B cell (primary cell): ENCODE data around the gene TSPOAP1. TPM values are rescaled to one million over a fixed set of nuclear protein-coding genes. Genes with fewer than 3 reads are reported as not detected.

Experiments
- ATAC-seq: fragments of 200-7000 bp; cut with Tn5 transposase; one replicate; pipeline ENCODE4 v1.10.0; 2021; ENCODE audit warnings: low read depth, mild to moderate bottlenecking, moderate number of reproducible peaks, moderate library complexity
- CTCF ChIA-PET: fragments of 350-600 bp; sonication (Branson Sonifier 250); formaldehyde crosslinking; loops from one replicate; lab custom pipeline; 2021; ENCODE audit warnings: antibody characterized with exemption, inconsistent platforms; lab: Charles Lee
- POLR2A ChIA-PET: fragments of 350-600 bp; sonication (Branson Sonifier 250); formaldehyde crosslinking; loops from one replicate; lab custom pipeline; 2021; ENCODE audit warnings: antibody characterized with exemption; lab: Charles Lee
- DNase-seq: peaks from one replicate; pipeline ENCODE4 v3.0.0; 2013
- H2AFZ ChIP-seq: 2 replicates; pipeline ENCODE4 v1.6.1; 2012; ENCODE audit warnings: mild to moderate bottlenecking, low read depth, low read length; ENCODE audit not compliant: insufficient read depth, poor library complexity, severe bottlenecking
- H3K27ac ChIP-seq, 2 donors: 1 replicate in 1 of 2; 2 replicates in 1 of 2; pipeline ENCODE4 v1.5.1; 2012 to 2013; ENCODE audit warnings: low read length in 2 of 2, mild to moderate bottlenecking in 2 of 2, moderate library complexity in 1 of 2
- H3K27me3 ChIP-seq, 4 experiments: fragments of 200-600 bp in 1 of 4; sonication (generic) in 1 of 4; replicated peaks in 1 of 4; 1 replicate in 2 of 4; 2 replicates in 2 of 4; pipeline versions ENCODE4 v1.6.1 to v1.7.0; 2013 to 2016; ENCODE audit warnings: low read length in 3 of 4, mild to moderate bottlenecking in 2 of 4, mixed read lengths in 1 of 4, moderate library complexity in 1 of 4; ENCODE audit not compliant: insufficient read depth in 4 of 4, control insufficient read depth in 3 of 4; ENCODE audit errors: control extremely low read depth in 1 of 4
- H3K36me3 ChIP-seq, 2 experiments: replicated peaks in 1 of 2; 1 replicate in 1 of 2; 2 replicates in 1 of 2; pipeline versions ENCODE4 v1.6.1 to v1.7.1; 2013; ENCODE audit warnings: low read length in 1 of 2; ENCODE audit not compliant: insufficient read depth in 2 of 2, control insufficient read depth in 1 of 2; ENCODE audit errors: control extremely low read depth in 1 of 2, extremely low read depth in 1 of 2
- H3K4me1 ChIP-seq, 2 donors: fragments of 200-600 bp in 1 of 2; sonication (generic) in 1 of 2; 1 replicate in 1 of 2; 2 replicates in 1 of 2; pipeline versions ENCODE4 v1.5.1 to v1.6.1; 2013 to 2017; ENCODE audit warnings: low read length in 2 of 2; ENCODE audit not compliant: control insufficient read depth in 2 of 2, insufficient read depth in 2 of 2
- H3K4me2 ChIP-seq: replicated peaks from 2 replicates; pipeline ENCODE3; 2012; ENCODE audit warnings: mild to moderate bottlenecking, low read depth, low read length; ENCODE audit not compliant: poor library complexity, severe bottlenecking
- H3K4me3 ChIP-seq, 5 experiments: fragments of 200-600 bp in 1 of 5; sonication (generic) in 1 of 5; 1 replicate in 3 of 5; 2 replicates in 2 of 5; pipeline versions ENCODE4 v1.5.1 to v1.7.0; 2011 to 2016; ENCODE audit warnings: low read length in 4 of 5, mild to moderate bottlenecking in 4 of 5, low read depth in 2 of 5, control low read depth in 1 of 5, moderate library complexity in 1 of 5; ENCODE audit not compliant: insufficient read depth in 1 of 5; ENCODE audit errors: control extremely low read depth in 1 of 5, extremely low read depth in 1 of 5
- H3K79me2 ChIP-seq: fragments of 200-600 bp; sonication (generic); one replicate; pipeline ENCODE4 v1.6.0; 2016; ENCODE audit warnings: low read length; ENCODE audit not compliant: control insufficient read depth, insufficient read depth
- H3K9ac ChIP-seq: fragments of 200-600 bp; sonication (generic); 2 replicates; pipeline ENCODE4 v1.6.1; 2017; ENCODE audit warnings: mild to moderate bottlenecking, low read length, moderate library complexity
- H3K9me3 ChIP-seq, 3 donors: one replicate each; pipeline versions ENCODE4 v1.6.1 to v1.7.1; 2013; ENCODE audit warnings: low read length in 2 of 3; ENCODE audit not compliant: control insufficient read depth in 2 of 3, insufficient read depth in 1 of 3; ENCODE audit errors: control extremely low read depth in 1 of 3
- H4K20me1 ChIP-seq: 2 replicates; pipeline ENCODE4 v1.6.0; 2012; ENCODE audit warnings: mild to moderate bottlenecking, low read length; ENCODE audit not compliant: insufficient read depth, control insufficient read depth, poor library complexity, severe bottlenecking
- H3K27ac Mint-ChIP-seq: one replicate; pipeline ENCODE4 v1.8.0; 2021; ENCODE audit warnings: mixed read lengths
- H3K27me3 Mint-ChIP-seq: one replicate; pipeline ENCODE4 v1.8.0; 2021; ENCODE audit warnings: mixed read lengths
- H3K4me1 Mint-ChIP-seq: one replicate; pipeline ENCODE4 v1.8.0; 2021; ENCODE audit warnings: mixed read lengths
- H3K4me3 Mint-ChIP-seq: one replicate; pipeline ENCODE4 v1.8.0; 2021; ENCODE audit warnings: mixed read lengths
- H3K9me3 Mint-ChIP-seq: one replicate; pipeline ENCODE4 v1.8.0; 2022; ENCODE audit warnings: mixed read lengths; ENCODE audit not compliant: insufficient read depth
- EZH2 ChIP-seq: IDR thresholded peaks from 2 replicates; pipeline ENCODE4 v1.6.1; 2012; ENCODE audit warnings: borderline replicate concordance, low read depth, mild to moderate bottlenecking, moderate library complexity, low read length; ENCODE audit not compliant: insufficient read depth, poor library complexity, severe bottlenecking
- WGBS: methylation state at CpG from one replicate; pipeline ENCODE4 v1.1.5; 2013; ENCODE audit warnings: missing lambda C conversion rate; ENCODE audit not compliant: insufficient coverage; 5-methylcytosine and 5-hydroxymethylcytosine counted together
- intact Hi-C: fragments of 100-400 bp; cut with micrococcal nuclease; formaldehyde crosslinking; loops from one replicate; pipeline ENCODE4 v1.10.0; 2022
- polyA plus RNA-seq: library from polyadenylated mRNA; depleted of rRNA; stranded (reverse); fragments of >200 nt; gene quantifications from 2 replicates; pipeline ENCODE4 v1.2.3, GENCODE V29; 2012
- total RNA-seq, 2 donors: library from RNA; stranded (reverse); fragments of 120-200 nt in 1 of 2; gene quantifications; 1 replicate in 1 of 2; 2 replicates in 1 of 2; pipeline versions ENCODE4 v1.2.3 to v1.2.4, GENCODE V29; 2013 to 2022
- TF ChIP-seq, protein P1 (sequence below): fragments of 200-600 bp; IDR thresholded peaks from one replicate; pipeline ENCODE4 v1.8.0; 2022; ENCODE audit warnings: antibody characterized with exemption, mild to moderate bottlenecking

Gene TSPOAP1
- total and polyA plus RNA-seq, 2 donors (not counting 1 experiment from before 2014, with no cell fraction given): 10.8 to 30.7 TPM

DNA sequence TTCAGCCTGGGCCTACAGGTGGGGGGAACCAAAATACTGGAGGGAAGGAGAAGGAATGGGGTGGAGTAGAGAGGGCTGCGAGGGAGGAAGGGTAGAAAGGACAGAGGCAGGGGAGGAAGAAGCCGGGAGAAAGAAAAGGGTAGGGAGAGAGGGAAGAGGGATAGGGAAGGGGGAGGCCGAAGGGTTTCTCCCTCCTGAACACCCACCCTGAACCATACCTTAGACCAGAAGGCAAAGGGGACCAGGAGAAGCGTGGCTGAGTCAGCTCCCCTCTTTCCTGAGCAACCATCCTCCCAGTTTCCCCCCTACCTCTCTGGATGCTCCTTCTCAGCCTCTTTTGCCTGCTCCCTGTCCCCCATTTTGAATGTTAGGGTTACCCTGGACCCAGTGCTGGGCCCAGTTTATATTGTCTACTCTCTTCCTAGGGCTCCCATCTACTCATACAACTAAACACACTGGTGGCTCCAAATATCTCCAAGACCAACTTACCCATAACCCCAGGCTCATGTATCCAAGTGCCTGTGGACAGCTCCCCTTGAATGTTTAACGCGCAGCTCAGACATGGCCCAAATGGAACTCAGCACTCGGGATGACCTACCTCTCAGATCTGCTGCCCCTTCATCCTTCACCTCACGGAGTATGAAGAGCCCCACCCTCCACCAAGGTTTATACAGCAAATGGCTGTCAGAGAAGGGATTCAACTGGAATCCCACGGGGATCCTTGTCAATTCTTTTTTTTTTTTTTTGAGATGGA is 7.8 kb downstream of the TSPOAP1 start:
- intact Hi-C loops: no loop called here
- H3K9ac ChIP-seq: no peak overlapping the region
- no peak overlapping the region for H3K27ac Mint-ChIP-seq

DNA sequence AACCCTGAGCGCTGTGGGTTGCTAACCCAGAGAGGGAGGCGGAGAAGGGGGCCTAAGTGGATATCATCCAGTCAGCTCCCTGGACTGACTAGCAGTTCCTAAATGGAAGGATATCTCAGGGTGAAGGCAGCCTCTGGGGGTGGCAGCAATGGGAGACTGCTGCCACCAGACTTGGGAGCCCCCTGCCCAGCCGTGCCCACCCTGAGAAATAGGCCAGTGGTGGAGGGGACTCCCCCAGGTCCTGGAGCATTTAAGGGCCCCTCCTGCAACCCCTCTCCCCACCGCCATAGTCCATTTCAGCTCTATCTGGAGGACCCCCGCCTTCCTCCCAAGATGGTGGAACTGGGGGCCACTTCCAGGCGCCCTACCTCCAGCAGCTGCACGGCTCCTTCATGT is 8.4 kb downstream of the TSPOAP1 start:
- Mint-ChIP-seq H3K4me1 (peaks cover 26% of the 10 kb centered on the region), H3K4me3 (no peak overlapping the region), H3K9me3 (no peaks in the 10 kb centered on the region), H3K27me3 (no peaks in the 10 kb centered on the region), H3K27ac (no peak overlapping the region)
- Histone ChIP-seq H3K27ac (no peak overlapping the region), H3K36me3 (no peaks in the 10 kb centered on the region), H3K4me3 (no peak overlapping the region), H4K20me1 (no peaks in the 10 kb centered on the region), H3K9me3 (no peaks in the 10 kb centered on the region), H2AFZ (no peak overlapping the region), H3K79me2 (peaks cover 19% of the 10 kb centered on the region), H3K4me1 (peaks cover 23 to 26% of the 10 kb centered on the region in 2 donors), H3K9ac (no peak overlapping the region), H3K27me3 (no peaks in the 10 kb centered on the region), H3K4me2 (no peak overlapping the region)
- no peak for ATAC-seq
- intact Hi-C loops: no loop called here
- TF ChIP-seq, protein P1, sequence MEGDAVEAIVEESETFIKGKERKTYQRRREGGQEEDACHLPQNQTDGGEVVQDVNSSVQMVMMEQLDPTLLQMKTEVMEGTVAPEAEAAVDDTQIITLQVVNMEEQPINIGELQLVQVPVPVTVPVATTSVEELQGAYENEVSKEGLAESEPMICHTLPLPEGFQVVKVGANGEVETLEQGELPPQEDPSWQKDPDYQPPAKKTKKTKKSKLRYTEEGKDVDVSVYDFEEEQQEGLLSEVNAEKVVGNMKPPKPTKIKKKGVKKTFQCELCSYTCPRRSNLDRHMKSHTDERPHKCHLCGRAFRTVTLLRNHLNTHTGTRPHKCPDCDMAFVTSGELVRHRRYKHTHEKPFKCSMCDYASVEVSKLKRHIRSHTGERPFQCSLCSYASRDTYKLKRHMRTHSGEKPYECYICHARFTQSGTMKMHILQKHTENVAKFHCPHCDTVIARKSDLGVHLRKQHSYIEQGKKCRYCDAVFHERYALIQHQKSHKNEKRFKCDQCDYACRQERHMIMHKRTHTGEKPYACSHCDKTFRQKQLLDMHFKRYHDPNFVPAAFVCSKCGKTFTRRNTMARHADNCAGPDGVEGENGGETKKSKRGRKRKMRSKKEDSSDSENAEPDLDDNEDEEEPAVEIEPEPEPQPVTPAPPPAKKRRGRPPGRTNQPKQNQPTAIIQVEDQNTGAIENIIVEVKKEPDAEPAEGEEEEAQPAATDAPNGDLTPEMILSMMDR: no peak
- no peak for TF ChIP-seq EZH2
- POLR2A ChIA-PET: interaction anchor here (0.6 to 19.3 kb wide), 2 partner anchors 22 to 34 kb away, joined by 4 to 663 read pairs; no protein-coding TSS in a partner anchor
- WGBS: over 99% methylated on average over 6 of the region's 7 CpGs
- CTCF ChIA-PET: interaction anchor here (6.9 to 17.9 kb wide), 2 partner anchors 21 to 33 kb away, joined by 111 to 587 read pairs; partner anchors contain the start of gene SUPT4H1
- no peak for DNase-seq

More for the DNA sequence above, 7.8 kb downstream of the TSPOAP1 start:
- H3K4me1 ChIP-seq: peaks cover 24 to 32% of the 10 kb centered on the region in 2 donors
- H4K20me1 ChIP-seq: no peaks in the 10 kb centered on the region
- H3K9me3 Mint-ChIP-seq: no peaks in the 10 kb centered on the region
- 98% methylated on average over 5 of the region's 9 CpGs for WGBS
- H3K27me3 Mint-ChIP-seq: no peaks in the 10 kb centered on the region
- H3K36me3 ChIP-seq: no peaks in the 10 kb centered on the region
- peaks cover 19% of the 10 kb centered on the region for H3K79me2 ChIP-seq
- H3K9me3 ChIP-seq: no peaks in the 10 kb centered on the region
- H3K4me2 ChIP-seq: no peak overlapping the region
- no peak for ATAC-seq
- H3K27me3 ChIP-seq: no peaks in the 10 kb centered on the region
- no peak for DNase-seq
- peaks cover 32% of the 10 kb centered on the region for H3K4me1 Mint-ChIP-seq
- no peak overlapping the region for H2AFZ ChIP-seq
- no peak overlapping the region for H3K27ac ChIP-seq
- CTCF ChIA-PET: interaction anchor here (17.9 kb wide), 1 partner anchor 21 kb away, joined by 587 read pairs; no protein-coding TSS in a partner anchor
- H3K4me3 Mint-ChIP-seq: no peak overlapping the region
- no peak overlapping the region for H3K4me3 ChIP-seq
- POLR2A ChIA-PET: interaction anchor here (0.6 to 19.3 kb wide), 2 partner anchors 21 to 33 kb away, joined by 4 to 663 read pairs; no protein-coding TSS in a partner anchor
- TF ChIP-seq, protein P1: no peak
- no peak for TF ChIP-seq EZH2
